Loucy (cell line): Measurements from ENCODE around the gene DAPL1.

Experiments used
- EZH2phosphoT487 ChIP-seq: fragments of 200-600 bp; IDR thresholded peaks from 2 replicates; pipeline ENCODE4 v1.6.1; 2018; ENCODE audit warnings: antibody characterized with exemption, mild to moderate bottlenecking, moderate library complexity, borderline replicate concordance
- TF ChIP-seq, protein P1 (sequence below): fragments of 200-600 bp; sonication (generic); conservative IDR thresholded peaks from 2 replicates; pipeline ENCODE4 v1.5.1; 2014; ENCODE audit warnings: mild to moderate bottlenecking, antibody characterized with exemption, low read length

GRCh38 chr2:158809816-158810215 lies 14.7 kb downstream of the DAPL1 start:
- TF ChIP-seq, protein P1, sequence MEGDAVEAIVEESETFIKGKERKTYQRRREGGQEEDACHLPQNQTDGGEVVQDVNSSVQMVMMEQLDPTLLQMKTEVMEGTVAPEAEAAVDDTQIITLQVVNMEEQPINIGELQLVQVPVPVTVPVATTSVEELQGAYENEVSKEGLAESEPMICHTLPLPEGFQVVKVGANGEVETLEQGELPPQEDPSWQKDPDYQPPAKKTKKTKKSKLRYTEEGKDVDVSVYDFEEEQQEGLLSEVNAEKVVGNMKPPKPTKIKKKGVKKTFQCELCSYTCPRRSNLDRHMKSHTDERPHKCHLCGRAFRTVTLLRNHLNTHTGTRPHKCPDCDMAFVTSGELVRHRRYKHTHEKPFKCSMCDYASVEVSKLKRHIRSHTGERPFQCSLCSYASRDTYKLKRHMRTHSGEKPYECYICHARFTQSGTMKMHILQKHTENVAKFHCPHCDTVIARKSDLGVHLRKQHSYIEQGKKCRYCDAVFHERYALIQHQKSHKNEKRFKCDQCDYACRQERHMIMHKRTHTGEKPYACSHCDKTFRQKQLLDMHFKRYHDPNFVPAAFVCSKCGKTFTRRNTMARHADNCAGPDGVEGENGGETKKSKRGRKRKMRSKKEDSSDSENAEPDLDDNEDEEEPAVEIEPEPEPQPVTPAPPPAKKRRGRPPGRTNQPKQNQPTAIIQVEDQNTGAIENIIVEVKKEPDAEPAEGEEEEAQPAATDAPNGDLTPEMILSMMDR = no peak
- TF ChIP-seq EZH2phosphoT487 = no peak
